ENCODE measurements around the gene ANKRD45. TPM values are rescaled to one million over a fixed set of nuclear protein-coding genes. Genes with fewer than 3 reads are reported as not detected.

ANKRD45 gene
- total RNA-seq, 4 donors from 2014 or later: not detected

DNA sequence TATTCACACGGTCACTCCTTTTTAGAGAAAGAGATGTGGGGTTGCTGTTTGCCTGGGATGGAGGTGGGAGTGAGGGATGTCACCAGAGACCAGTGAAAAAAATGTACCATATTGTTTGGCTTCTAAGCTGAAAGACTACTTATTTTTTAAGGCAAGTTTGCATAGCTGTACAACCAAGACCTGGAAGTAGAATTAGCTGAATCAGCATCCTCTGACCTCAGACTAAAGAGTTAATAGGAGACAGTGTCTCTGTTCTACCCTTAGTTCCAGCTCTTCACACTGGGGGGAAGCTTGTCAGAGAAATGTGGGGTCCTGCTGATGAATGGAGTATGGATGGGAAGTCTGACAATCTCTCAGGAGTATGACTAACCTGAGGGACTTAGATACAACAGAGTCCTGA is 108.4 kb downstream of the ANKRD45 start:
- no peak overlapping the region for H3K4me3 ChIP-seq
- H3K27me3 ChIP-seq: no peaks in the 10 kb centered on the region
- no peaks in the 10 kb centered on the region for H3K4me1 ChIP-seq
- intact Hi-C loops (cut with DNase I): no loop called here
- no peak for TF ChIP-seq POLR2A (IDR thresholded peaks at IDR 0.05)
- TF ChIP-seq, protein P1, sequence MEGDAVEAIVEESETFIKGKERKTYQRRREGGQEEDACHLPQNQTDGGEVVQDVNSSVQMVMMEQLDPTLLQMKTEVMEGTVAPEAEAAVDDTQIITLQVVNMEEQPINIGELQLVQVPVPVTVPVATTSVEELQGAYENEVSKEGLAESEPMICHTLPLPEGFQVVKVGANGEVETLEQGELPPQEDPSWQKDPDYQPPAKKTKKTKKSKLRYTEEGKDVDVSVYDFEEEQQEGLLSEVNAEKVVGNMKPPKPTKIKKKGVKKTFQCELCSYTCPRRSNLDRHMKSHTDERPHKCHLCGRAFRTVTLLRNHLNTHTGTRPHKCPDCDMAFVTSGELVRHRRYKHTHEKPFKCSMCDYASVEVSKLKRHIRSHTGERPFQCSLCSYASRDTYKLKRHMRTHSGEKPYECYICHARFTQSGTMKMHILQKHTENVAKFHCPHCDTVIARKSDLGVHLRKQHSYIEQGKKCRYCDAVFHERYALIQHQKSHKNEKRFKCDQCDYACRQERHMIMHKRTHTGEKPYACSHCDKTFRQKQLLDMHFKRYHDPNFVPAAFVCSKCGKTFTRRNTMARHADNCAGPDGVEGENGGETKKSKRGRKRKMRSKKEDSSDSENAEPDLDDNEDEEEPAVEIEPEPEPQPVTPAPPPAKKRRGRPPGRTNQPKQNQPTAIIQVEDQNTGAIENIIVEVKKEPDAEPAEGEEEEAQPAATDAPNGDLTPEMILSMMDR (IDR thresholded peaks at IDR 0.05): no peak
- H3K36me3 ChIP-seq: no peaks in the 10 kb centered on the region
- H3K27ac ChIP-seq: no peak overlapping the region
- no peaks in the 10 kb centered on the region for H3K9me3 ChIP-seq
- WGBS, 2 donors: 83% methylated on average over 1 of the region's 1 CpG; no CpG with 5 or more reads in 1 of the 2 donors
- DNase-seq: no peak

DNA sequence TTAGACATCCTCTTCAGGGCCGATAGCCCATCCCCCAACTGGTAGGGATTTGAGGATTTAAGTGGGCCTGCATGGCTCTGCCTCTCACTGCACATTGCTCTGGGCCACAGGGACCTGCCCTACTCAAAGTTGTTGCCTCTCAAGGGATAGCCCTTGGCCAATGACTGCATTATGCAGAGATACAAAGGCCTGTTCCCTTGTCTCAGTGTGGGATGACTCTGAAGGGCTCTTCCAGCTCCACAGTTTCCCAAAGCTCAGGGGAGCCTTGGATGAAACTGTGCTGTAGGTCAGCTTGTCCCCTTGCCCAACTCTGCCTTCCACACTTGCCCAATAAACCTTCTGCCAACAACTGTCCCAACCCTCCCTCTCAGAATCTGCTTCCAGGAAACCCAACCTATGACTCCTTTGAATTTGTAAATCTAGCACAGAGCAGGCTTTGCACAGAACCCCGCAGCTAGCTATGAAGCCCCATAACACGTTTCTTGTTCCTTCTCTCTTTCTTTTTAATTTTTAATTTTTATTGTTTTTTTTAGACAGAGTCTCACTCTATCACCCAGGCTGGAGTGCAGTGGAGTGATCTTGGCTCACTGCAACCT is 109.3 kb downstream of the ANKRD45 start:
- no peak overlapping the region for H3K4me3 ChIP-seq
- WGBS, 2 donors: 77 to 87% methylated on average over 3 of the region's 3 CpGs
- H3K27me3 ChIP-seq: no peaks in the 10 kb centered on the region
- H3K9me3 ChIP-seq: no peaks in the 10 kb centered on the region
- H3K36me3 ChIP-seq: no peaks in the 10 kb centered on the region
- no peak for TF ChIP-seq POLR2A (IDR thresholded peaks at IDR 0.05)
- TF ChIP-seq, protein P1 (IDR thresholded peaks at IDR 0.05): no peak
- no peak for DNase-seq
- H3K4me1 ChIP-seq: no peaks in the 10 kb centered on the region
- no peak overlapping the region for H3K27ac ChIP-seq
- intact Hi-C loops (cut with DNase I): no loop called here

Other genes starting within 250 kb of the ANKRD45 start
- gene PRDX6, start 192.5 kb downstream of the ANKRD45 start, total RNA-seq: 100 to 1,000 TPM; 141 to 247 (median 175) TPM
- gene SLC9C2, start 66.8 kb downstream of the ANKRD45 start, total RNA-seq: not detected
- gene TEX50, start 34.5 kb downstream of the ANKRD45 start, total RNA-seq: not detected
- 10 to 100 TPM; 11.8 to 33.0 (median 24.0) TPM for gene KLHL20, start 45.1 kb upstream of the ANKRD45 start, total RNA-seq
- gene DARS2, start 154.8 kb upstream of the ANKRD45 start, total RNA-seq: 10 to 100 TPM in 2 of 4 donors, 1 to 10 TPM in 2; 6.6 to 14.7 (median 9.9) TPM
- 10 to 100 TPM in 1 of 4 donors, 1 to 10 TPM in 3; 3.6 to 18.2 (median 7.5) TPM for gene CENPL, start 155.0 kb upstream of the ANKRD45 start, total RNA-seq
- gene GAS5, start 198.1 kb upstream of the ANKRD45 start, total RNA-seq: 100 to 1,000 TPM; 202 to 715 (median 315) TPM
- gene ZBTB37, start 198.5 kb upstream of the ANKRD45 start, total RNA-seq: 1 to 10 TPM; 1.6 to 6.3 (median 3.3) TPM
- not detected for gene SERPINC1, start 247.5 kb upstream of the ANKRD45 start, total RNA-seq

All from esophagus squamous epithelium (tissue), 5 donors.